ENCODE data around the gene MYO1F.

MYO1F gene

GRCh38 chr19:8544168-8544567, 33.1 kb downstream of the MYO1F start:
- no peak overlapping the region for H3K4me3 ChIP-seq (ENCODE audit: low read depth, low read length)
- TF ChIP-seq CTCF (IDR thresholded peaks at IDR 0.05; ENCODE audit: low read depth, low read length), result no peak

- TF ChIP-seq CTCF (IDR thresholded peaks at IDR 0.05; ENCODE audit: low read depth, low read length), result no peak
- H3K4me3 ChIP-seq (ENCODE audit: low read depth, low read length), result no peak overlapping the region
Observed at GRCh38 chr19:8539621-8540149, 37.6 kb downstream of the MYO1F start.

GRCh38 chr19:8537099-8537498, 40.1 kb downstream of the MYO1F start:
- no peak for TF ChIP-seq CTCF (IDR thresholded peaks at IDR 0.05; ENCODE audit: low read depth, low read length)

GRCh38 chr19:8536282-8536681, 41.0 kb downstream of the MYO1F start:
- H3K4me3 ChIP-seq (ENCODE audit: low read depth, low read length), result no peak overlapping the region
- TF ChIP-seq CTCF (IDR thresholded peaks at IDR 0.05; ENCODE audit: low read depth, low read length), result no peak

More at GRCh38 chr19:8537099-8537498, 40.1 kb downstream of the MYO1F start:
- no peak overlapping the region for H3K4me3 ChIP-seq (ENCODE audit: low read depth, low read length)

GRCh38 chr19:8532225-8532624, 45.0 kb downstream of the MYO1F start:
- no peak for TF ChIP-seq CTCF (IDR thresholded peaks at IDR 0.05; ENCODE audit: low read depth, low read length)
- no peak overlapping the region for H3K4me3 ChIP-seq (ENCODE audit: low read depth, low read length)

- no peak for TF ChIP-seq CTCF (IDR thresholded peaks at IDR 0.05; ENCODE audit: low read depth, low read length)
- H3K4me3 ChIP-seq (ENCODE audit: low read depth, low read length), result no peak overlapping the region
Observed at GRCh38 chr19:8531470-8531869, 45.8 kb downstream of the MYO1F start.

- TF ChIP-seq CTCF (IDR thresholded peaks at IDR 0.05; ENCODE audit: low read depth, low read length), result no peak
- no peak overlapping the region for H3K4me3 ChIP-seq (ENCODE audit: low read depth, low read length)
Observed at GRCh38 chr19:8530061-8530679, 47.1 kb downstream of the MYO1F start.

Data from WI38 (cell line).